Dendritic cell treated with granulocyte-macrophage colony-stimulating factor and Interleukin-4, amounts not matched to agents 40 ng/mL and 50 ng/mL, for 4 days (primary cell): Measurements from ENCODE around the gene MSLN.
"Not testable (repeated sequence)": the region's sequence is repeated elsewhere in the genome, so short reads cannot be mapped to it uniquely, and the experiment has no call there.

Experiments
- H3K27ac Mint-ChIP-seq: one replicate; pipeline ENCODE4 v1.8.0; 2022; ENCODE audit warnings: mild to moderate bottlenecking, mixed read lengths
- H3K27me3 Mint-ChIP-seq: one replicate; pipeline ENCODE4 v1.8.0; 2022; ENCODE audit warnings: mild to moderate bottlenecking, mixed read lengths
- H3K36me3 Mint-ChIP-seq: one replicate; pipeline ENCODE4 v1.8.0; 2022; ENCODE audit warnings: low read depth, mixed read lengths
- H3K4me1 Mint-ChIP-seq: one replicate; pipeline ENCODE4 v1.8.0; 2022; ENCODE audit warnings: low read depth, mixed read lengths
- H3K4me3 Mint-ChIP-seq: one replicate; pipeline ENCODE4 v1.8.0; 2022; ENCODE audit warnings: mild to moderate bottlenecking, moderate library complexity, mixed read lengths
- H3K9me3 Mint-ChIP-seq: one replicate; pipeline ENCODE4 v1.8.0; 2022; ENCODE audit warnings: mixed read lengths
- intact Hi-C: fragments of 100-400 bp; cut with micrococcal nuclease; formaldehyde crosslinking; loops from one replicate; pipeline ENCODE4 v1.15.0; 2022

MSLN gene

DNA sequence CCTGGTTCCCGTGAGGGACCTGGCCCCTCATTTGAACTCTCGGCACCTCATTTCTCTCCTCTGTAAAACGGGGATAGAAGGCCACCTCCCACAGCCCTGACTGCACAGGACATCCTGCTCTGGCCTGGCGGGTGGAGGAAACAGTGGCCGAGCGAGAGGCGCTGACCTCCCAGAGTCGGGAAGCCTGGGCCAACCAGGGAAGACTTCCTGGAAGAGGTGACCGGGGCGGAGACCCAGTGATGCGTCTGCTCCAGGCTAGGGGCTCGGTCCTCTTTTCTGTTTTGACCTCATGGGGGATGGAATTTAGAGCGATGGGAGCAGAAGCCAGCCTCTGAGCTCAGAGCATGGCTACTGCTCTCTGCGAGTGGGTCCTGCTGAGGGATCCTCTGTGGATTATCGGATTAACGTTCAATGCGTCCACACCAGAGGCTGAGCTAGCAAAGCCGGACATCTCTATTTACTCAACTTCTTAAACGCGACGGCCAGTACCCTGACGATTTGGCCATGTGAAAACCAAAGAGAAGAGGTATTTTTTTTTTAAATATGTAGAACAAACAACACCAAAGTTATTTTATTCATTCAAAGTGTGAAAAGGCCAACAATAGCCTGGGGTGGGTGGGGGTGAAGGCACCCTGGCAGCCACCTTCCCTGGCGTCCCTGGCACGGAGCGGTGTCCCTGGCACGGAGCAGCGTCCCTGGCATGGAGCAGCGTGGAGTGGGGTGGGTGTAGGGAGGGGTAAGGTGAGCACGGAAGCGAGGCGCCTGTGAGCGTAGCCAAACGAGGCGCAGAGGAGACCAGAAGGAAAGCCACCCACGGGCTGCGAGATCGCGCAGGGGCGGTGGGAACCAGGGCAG lies 9.2 kb upstream of the MSLN start:
- no peaks in the 10 kb centered on the region for H3K36me3 Mint-ChIP-seq
- H3K9me3 Mint-ChIP-seq: no peaks in the 10 kb centered on the region
- H3K27me3 Mint-ChIP-seq: peaks cover 6% of the 10 kb centered on the region
- H3K4me3 Mint-ChIP-seq: no peak overlapping the region
- intact Hi-C loops: no loop called here
- H3K4me1 Mint-ChIP-seq: peaks cover 19% of the 10 kb centered on the region
- H3K27ac Mint-ChIP-seq: no peak overlapping the region

DNA sequence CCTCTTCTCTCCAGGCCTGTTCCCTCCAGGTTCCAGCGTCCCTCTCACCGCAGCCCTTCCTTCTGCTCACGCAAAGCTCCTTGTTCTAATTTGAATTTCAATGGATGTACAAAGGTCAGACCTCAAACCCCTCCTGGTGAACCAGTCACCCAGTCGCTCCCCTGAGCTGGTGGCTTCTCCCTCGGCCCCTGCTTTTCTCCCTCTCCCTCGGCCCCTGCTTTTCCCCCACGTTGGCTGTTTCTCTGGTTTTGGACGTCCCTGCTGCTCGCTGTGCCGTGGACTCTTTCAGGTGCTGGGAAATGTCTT lies 8.6 kb upstream of the MSLN start:
- intact Hi-C loops: no loop called here
- no peak overlapping the region for H3K27ac Mint-ChIP-seq
- no peaks in the 10 kb centered on the region for H3K36me3 Mint-ChIP-seq
- no peak overlapping the region for H3K4me3 Mint-ChIP-seq
- peaks cover 25% of the 10 kb centered on the region for H3K4me1 Mint-ChIP-seq
- H3K9me3 Mint-ChIP-seq: no peaks in the 10 kb centered on the region
- peaks cover 6% of the 10 kb centered on the region for H3K27me3 Mint-ChIP-seq

DNA sequence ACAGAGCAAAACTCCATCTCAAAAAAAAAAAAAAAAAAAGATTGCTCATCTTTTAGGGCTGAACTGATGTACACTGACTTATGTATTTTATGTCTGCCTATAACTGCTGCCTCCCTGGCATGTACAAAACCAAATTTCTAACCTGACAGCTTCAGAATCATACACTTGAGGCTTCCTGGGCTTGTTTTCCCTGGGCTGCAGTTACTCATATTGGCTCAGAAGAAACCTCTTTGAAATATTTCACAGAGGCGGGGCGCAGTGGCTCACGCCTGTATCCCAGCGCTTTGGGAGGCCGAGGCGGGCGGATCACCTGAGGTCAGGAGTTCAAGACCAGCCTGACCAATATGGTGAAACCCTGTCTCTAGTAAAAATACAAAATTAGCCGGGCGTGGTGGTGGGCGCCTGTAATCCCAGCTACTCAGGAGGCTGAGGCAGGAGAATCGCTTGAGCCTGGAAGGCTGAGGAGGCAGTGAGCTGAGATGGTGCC lies 6.4 kb upstream of the MSLN start:
- H3K36me3 Mint-ChIP-seq, H3K4me3 Mint-ChIP-seq, intact Hi-C loops, H3K27me3 Mint-ChIP-seq, H3K9me3 Mint-ChIP-seq: not testable (repeated sequence)
- Mint-ChIP-seq H3K27ac (peak overlapping the region; percentile 45), H3K4me1 (peaks cover 37% of the 10 kb centered on the region)

DNA sequence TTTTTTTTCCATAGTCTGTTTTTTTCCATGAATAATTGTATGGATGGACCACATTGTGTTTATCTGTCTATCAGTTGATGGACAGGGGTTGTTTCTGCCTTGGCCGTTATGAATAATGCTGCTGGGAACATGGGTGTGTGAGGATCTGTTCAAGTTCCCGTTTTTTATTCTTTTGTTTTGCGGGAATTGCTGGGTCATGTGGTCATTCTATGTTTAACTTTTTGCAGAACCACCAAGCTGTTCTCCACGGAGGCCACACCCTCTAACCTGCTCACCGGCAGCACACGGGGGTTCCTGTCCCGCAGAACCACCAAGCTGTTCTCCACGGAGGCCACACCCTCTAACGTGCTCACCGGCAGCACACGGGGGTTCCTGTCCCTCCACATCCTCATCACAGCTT lies 5.9 kb upstream of the MSLN start:
- H3K27ac Mint-ChIP-seq: peak overlapping the region; percentile 45
- no peaks in the 10 kb centered on the region for H3K9me3 Mint-ChIP-seq
- peak overlapping the region; percentile 17 for H3K4me3 Mint-ChIP-seq
- H3K36me3 Mint-ChIP-seq: no peaks in the 10 kb centered on the region
- H3K27me3 Mint-ChIP-seq: peaks cover 6% of the 10 kb centered on the region
- H3K4me1 Mint-ChIP-seq: peaks cover 37% of the 10 kb centered on the region
- intact Hi-C loops: no loop called here

DNA sequence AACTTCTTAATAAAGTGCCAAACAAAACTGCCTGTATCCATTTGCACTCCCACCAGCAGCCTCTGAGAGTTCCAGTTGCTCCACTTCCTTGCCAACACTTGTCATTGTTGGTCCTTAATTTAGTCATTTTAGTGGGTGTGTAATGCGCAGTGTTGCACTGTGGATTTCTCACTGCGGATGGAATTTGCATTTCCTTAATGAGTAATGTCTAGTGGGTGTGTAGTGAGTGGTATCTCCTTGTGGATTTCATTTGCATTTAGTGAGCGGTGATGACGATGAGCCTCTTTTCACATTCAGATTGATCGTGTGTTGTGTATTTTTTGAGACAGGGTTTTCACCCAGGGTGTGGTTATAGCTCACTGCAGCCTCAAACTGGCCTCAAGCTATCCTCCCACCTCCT lies 4.1 kb upstream of the MSLN start:
- Mint-ChIP-seq H3K27ac (no peak overlapping the region), H3K27me3 (peaks cover 6% of the 10 kb centered on the region), H3K4me3 (no peak overlapping the region), H3K4me1 (peaks cover 37% of the 10 kb centered on the region), H3K9me3 (no peaks in the 10 kb centered on the region), H3K36me3 (no peaks in the 10 kb centered on the region)
- intact Hi-C loops: no loop called here

DNA sequence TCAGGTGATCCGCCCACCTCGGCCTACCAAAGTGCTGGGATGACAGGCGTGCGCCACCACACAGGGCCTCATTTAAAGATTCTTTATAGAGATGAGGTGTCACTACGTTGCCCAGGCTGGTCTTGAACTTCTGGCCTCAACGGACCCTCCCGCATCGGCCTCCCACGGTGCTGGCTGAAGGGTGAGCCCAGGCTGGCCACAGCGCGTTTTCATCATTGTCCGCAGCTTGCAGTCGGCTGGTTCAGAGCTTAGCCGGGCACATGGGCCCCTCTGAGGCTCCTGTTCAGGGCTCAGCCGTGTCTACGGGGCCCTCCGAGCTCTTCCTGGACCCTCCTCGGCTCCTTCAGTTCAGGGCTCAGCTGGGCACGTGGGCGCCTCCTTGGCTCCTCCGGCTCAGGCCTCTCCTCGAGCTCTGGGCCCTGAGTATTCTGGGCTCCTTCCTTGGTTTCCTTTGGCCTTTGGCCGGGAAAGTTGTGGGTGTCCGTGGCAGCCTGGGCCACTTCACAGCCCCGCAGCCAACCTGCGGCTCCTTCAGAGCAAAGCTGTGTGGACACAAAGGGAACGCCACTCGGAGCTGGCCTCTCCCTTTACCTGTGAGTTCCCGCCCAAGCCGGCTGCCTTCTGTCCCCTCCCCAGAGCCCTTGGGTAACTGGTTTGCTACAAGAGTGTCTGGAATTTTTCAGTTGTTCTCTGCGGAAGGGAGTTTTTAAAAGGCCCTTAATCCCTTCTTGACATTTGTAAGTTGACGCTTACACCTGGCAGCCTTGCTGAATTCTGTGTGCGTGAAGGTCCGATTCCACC lies 1.2 kb upstream of the MSLN start:
- Mint-ChIP-seq H3K36me3 (no peaks in the 10 kb centered on the region), H3K27ac (no peak overlapping the region), H3K4me3 (no peak overlapping the region), H3K9me3 (no peaks in the 10 kb centered on the region), H3K27me3 (no peaks in the 10 kb centered on the region), H3K4me1 (peaks cover 27% of the 10 kb centered on the region)
- intact Hi-C loops: no loop called here

DNA sequence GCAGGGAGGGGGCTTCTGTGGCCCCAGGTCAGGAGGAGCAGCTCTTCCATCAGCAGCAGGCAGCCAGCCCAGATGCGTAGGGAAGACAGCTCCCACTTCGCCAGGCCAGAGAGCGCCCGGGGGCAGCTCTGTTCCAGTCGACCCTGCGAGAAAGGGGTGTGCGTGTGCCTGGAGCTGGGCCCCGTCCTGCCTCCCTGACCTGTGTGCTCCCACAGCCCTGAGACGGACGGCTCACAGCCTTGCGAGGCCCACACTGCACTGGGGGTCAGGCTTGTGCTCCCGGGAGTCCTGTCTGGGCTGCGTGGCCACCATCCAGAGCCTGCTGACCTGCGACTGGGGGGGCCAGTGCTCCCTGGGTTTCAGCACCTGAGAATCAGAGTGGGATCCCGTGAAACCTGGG lies 469 bp upstream of the MSLN start:
- intact Hi-C loops: no loop called here
- H3K36me3 Mint-ChIP-seq: no peaks in the 10 kb centered on the region
- H3K27ac Mint-ChIP-seq: no peak overlapping the region
- no peaks in the 10 kb centered on the region for H3K9me3 Mint-ChIP-seq
- no peak overlapping the region for H3K4me3 Mint-ChIP-seq
- H3K4me1 Mint-ChIP-seq: peaks cover 20% of the 10 kb centered on the region
- H3K27me3 Mint-ChIP-seq: no peaks in the 10 kb centered on the region

DNA sequence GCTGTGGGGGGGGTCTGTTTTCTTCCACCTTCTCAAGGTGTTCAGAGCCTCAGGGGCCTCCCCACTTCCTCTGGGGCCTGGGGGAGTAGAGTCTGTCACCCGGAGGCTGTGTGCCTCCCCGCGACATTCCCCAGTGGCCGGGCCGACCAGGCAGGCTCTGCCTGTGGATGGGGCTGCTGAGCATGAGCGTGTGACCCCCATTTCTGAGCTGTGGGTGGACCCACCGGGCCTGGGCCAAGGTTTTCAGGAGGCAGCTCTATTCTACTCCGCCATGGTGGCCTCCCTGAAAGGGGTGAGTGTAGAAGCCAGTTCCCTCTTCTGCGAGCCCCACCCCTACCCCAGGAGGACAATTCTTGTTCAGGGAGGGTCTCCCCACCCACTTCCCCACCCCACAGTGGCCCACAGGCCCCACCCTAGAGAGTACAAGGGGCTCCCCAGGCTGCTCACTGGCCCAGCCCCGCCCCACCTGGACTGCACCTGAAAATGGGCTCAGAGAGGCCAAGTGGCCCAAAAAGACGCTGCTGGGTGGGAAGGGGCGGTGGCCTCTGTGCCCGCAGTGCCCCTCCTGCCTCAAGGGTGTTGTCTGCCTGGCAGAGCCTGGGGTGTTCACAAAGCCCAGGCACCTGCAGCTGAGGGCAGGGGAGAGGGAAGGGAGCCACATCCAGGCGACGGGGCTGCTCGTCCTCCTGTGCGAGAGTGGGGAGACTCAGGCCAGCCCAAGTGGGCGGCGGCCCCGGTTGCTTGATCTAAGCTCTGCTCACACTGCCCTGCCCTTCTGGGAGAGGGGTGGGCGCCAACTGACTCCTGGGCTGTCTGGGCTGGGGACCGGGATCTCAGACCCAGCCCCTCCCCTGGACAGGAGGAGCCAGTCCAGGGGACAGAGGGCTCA lies 1.3 kb downstream of the MSLN start:
- Mint-ChIP-seq H3K36me3 (no peaks in the 10 kb centered on the region), H3K27ac (no peak overlapping the region), H3K9me3 (no peaks in the 10 kb centered on the region), H3K4me3 (no peak overlapping the region), H3K27me3 (peaks cover 1% of the 10 kb centered on the region), H3K4me1 (peaks cover 13% of the 10 kb centered on the region)
- intact Hi-C loops: no loop called here

DNA sequence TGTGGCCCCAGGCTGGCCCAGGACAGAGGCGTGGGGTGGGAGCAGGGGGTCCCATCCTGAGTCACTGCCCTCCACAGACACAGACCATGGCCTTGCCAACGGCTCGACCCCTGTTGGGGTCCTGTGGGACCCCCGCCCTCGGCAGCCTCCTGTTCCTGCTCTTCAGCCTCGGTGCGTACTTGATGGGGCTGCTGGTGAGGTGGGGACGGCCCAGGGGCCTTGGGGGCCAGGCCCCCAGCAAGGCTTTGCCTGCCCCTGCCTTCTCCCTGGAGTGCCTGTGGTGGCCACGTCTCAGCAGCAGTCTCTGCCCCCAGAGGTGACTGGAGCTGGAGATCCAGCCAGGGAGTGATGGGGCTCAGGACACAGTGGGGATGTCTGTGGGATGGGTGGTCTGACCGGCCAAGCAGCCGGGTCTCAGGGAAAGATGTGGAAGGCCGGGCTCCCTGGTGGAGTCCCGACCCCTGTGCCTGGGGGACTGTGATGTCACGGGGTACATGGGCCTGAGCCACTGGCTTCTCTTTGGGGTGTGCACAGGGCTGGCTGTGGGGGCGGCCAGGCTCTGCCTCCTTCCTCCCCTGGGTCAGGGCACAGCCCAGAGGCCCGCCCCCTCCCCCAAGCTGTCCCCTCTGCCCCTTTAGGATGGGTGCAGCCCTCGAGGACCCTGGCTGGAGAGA lies 2.2 kb downstream of the MSLN start:
- Mint-ChIP-seq H3K4me3 (no peak overlapping the region), H3K27ac (no peak overlapping the region), H3K36me3 (no peaks in the 10 kb centered on the region), H3K27me3 (peaks cover 3% of the 10 kb centered on the region), H3K4me1 (peaks cover 5% of the 10 kb centered on the region), H3K9me3 (no peaks in the 10 kb centered on the region)
- intact Hi-C loops: no loop called here

DNA sequence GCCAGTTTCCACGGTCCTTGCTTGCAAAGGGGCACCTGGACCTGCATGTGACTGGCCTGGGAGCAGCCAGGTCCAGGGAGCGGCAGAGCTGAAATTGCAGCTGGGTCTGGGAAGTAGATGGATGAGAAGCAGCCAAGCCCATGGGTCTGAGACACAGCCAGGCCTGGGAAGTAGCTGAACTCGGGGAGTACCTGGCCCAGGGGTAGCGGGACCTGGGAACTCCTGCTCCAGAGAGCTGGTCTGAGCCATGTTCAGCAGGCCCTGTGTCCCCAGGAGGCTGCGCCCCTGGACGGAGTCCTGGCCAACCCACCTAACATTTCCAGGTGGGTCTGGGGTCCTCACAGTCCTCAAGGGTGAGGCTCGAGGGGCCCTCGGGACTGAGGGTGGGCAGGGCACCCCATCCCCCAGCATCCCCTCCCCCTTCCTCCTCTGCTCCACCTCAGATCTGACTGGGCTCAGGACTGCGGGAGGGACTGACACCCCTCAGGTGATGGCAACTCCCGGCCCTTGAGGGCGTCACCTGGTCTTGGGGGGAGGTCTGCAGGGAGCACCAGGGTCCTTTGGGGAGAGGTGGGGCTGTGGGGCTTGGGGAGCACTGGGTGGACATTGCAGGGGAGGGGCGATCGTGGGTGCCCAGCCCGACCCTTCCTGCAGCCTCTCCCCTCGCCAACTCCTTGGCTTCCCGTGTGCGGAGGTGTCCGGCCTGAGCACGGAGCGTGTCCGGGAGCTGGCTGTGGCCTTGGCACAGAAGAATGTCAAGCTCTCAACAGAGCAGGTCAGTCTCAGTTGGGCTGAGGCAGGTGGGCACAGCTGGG lies 3.0 kb downstream of the MSLN start:
- H3K4me3 Mint-ChIP-seq: no peak overlapping the region
- no peak overlapping the region for H3K27ac Mint-ChIP-seq
- H3K4me1 Mint-ChIP-seq: no peaks in the 10 kb centered on the region
- H3K9me3 Mint-ChIP-seq: no peaks in the 10 kb centered on the region
- intact Hi-C loops: no loop called here
- H3K27me3 Mint-ChIP-seq: peaks cover 8% of the 10 kb centered on the region
- H3K36me3 Mint-ChIP-seq: no peaks in the 10 kb centered on the region

DNA sequence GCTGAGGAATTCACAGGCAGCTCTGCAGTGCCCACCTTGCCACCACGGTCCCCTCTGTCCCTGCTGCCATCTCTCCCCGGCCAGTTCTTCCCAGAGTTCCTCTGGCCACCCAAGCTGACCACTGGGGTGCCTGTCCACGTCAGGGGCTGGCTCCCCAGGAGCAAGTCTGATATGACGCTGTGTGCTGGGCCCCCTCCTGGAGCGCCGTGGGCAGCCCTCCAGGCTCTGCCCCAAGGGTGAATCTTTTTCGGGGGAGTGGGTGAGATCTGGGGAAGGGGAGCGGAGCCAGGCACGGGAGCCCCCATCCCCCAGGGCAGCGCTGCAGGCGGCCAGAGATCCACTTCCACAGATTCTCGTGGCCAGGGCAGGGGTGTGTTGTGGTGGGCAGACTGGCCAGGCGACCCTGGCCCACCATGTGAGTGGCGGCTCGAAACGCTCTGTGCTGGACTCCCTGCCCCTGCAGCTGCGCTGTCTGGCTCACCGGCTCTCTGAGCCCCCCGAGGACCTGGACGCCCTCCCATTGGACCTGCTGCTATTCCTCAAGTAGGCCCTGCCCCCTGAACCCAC lies 3.7 kb downstream of the MSLN start:
- Mint-ChIP-seq H3K36me3 (no peaks in the 10 kb centered on the region), H3K27me3 (peaks cover 11% of the 10 kb centered on the region), H3K4me1 (no peaks in the 10 kb centered on the region), H3K27ac (no peak overlapping the region), H3K9me3 (no peaks in the 10 kb centered on the region), H3K4me3 (no peak overlapping the region)
- intact Hi-C loops: no loop called here

DNA sequence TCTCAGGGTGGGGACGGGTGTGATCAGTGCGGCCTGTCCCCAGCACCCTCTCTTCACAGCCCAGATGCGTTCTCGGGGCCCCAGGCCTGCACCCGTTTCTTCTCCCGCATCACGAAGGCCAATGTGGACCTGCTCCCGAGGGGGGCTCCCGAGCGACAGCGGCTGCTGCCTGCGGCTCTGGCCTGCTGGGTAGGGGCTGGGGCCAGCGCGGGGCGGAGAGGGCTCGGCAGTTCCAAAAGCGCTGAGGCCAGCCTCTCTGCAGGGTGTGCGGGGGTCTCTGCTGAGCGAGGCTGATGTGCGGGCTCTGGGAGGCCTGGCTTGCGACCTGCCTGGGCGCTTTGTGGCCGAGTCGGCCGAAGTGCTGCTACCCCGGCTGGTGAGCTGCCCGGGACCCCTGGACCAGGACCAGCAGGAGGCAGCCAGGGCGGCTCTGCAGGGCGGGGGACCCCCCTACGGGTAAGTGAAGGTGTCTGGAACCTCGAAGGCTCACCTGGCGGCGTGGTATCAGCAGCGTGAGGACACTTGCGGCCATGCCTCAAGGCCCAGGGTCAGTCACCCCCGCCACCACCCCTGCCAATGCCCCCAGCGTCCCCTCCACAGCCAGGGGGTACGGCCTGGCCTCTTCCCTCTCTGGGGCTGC lies 4.4 kb downstream of the MSLN start:
- intact Hi-C loops: no loop called here
- Mint-ChIP-seq H3K36me3 (no peaks in the 10 kb centered on the region), H3K27me3 (peaks cover 13% of the 10 kb centered on the region), H3K4me1 (no peaks in the 10 kb centered on the region), H3K4me3 (no peak overlapping the region), H3K27ac (no peak overlapping the region), H3K9me3 (no peaks in the 10 kb centered on the region)
